HG02870 (cell line): ENCODE results near the gene ZNF511.

Source experiments
- ATAC-seq: cut with Tn5 transposase; IDR thresholded peaks from one replicate; pipeline ENCODE4 v1.9.1; 2021; ENCODE audit warnings: mild to moderate bottlenecking, moderate library complexity; ENCODE audit not compliant: unreplicated experiment

Gene ZNF511

DNA sequence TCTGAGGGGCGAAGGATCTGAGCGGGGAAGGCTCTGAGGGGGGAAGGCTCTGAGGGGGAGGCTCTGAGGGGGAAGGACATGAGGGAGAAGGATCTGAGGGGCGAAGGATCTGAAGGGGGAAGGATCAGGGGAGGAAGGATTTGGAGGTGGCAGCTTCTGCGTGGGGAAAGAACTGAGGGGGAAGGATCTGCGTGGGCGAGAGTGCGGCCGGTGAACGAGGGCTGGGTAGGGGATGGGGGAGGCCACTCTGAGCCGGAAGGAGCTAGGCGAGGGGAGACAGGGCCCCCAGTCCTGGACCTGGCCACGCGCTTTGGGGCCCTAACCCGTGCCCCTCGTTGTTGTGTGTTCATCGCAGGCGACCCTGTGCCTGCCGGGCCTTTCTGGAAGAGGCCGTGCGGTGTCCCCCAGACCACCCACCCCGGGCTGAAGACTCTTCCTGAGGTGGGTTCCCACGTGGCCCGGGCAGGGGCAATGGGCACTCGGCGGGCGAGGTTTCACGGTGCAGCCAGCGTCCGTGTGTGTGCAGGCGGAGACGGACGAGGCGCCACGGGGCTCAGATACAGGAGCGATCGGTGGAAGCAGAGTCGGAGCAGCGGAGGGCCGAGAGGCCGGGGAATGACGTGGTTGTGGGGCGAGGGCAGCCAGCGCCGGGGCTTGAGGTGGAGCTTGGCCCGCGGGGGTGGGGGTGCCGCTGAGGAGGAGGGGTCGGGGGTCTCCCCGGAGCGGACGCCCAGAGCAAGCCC is 26.0 kb downstream of the ZNF511 start:
- no peak for ATAC-seq

DNA sequence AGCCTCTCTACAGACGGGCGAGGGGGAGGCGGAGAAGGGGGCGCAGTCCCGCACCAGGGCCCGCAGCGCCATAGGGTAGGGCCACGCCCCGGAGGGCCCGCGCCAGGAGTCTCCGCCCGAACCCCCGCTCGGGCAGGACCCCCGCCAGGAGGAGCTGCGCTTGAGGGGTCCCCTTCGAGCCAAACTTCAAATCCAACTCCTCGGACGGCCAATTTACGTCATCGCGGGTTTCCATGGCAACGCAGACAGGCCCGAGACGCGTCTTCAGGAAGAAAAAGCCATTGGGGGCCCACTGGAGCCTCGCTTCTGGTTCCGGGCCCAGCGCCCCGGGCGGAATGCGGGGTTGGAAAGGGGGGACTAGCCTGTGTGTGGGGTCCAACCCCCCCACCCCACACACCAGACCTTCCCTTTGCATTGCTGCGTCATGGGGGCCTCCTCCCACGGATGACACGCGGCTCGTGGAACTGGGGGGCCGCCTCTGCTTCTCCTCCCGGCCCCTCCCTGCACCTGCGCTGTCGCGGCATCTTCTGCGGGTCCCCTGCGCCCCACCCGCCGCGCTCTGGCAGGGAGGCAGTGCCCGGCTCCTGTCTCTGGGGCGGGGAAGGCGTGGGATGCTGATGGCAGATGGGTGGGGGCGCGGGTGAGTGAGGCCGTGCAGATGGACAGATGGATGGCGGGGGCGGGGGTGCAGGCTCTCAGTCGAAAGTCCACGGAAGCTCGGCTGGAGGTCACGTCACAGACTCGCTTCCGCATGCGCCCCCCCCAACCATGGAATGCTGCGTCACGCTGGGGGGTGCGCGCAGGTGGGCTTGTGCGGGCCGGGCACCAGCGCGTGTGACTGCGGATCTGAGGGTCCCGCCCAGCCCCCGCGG is 26.8 kb downstream of the ZNF511 start:
- no peak for ATAC-seq

DNA sequence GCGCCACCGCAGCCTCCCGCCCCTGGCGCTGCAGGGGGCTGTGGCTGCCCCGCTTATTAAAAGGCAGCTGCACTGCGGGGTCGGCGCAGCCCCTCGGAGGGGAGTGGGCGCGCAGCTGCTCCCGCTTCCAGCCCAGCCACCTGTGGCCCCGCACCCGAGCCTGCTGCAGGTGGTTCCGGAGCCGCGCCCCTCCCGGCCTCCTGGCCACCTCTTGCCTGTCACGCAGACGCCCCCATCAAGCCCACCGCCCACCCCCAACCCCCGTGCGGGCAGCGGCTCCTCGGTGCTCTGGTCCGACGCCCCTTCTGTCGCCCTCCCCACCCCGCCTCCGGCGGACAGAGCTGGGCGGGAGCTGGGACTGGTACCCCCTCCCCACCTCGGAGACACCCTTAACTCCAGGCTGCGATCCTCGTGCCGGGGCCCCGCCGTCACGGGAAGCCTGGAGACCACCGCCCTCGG is 27.4 kb downstream of the ZNF511 start:
- ATAC-seq = no peak

DNA sequence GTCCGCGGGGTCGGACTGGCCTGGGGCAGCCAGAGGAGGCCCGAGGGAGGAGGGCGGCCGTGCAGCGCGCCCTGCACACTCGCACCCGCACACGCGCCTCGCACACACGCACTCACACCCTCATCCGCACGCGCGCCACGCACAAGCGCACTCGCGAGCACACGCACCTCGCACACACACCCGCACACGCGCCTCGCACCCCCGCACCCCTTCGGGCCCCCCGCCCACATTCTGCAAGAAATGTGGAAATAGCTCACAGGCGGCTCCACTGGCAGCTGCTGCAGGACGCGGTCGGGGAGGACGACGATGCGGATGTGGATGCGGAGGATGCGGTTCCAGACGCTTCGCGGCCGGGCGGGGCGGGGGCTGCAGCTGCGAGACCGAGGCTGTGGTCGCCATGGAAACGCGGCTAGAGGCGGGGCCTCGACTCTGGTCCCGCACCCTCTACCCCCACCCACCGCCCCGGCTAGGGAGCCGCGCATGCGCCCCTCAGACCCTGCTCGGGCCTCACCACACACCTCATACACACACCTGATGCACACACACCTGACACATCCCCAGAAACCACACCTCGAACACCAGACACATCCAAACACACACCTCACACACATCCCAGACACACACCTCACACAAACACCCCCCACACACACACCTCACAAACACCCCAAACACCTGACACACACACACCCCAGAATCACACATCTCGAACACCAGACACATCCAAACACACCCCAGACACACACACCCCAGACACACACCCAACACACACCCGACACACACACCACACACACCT is 28.1 kb downstream of the ZNF511 start, which contains the start of gene CALY:
Gene CALY, minus strand, starts transcription at position 320 of the 793 bp plus-strand sequence. CDS start 7,907 bp downstream, outside the sequence.
- no peak for ATAC-seq

DNA sequence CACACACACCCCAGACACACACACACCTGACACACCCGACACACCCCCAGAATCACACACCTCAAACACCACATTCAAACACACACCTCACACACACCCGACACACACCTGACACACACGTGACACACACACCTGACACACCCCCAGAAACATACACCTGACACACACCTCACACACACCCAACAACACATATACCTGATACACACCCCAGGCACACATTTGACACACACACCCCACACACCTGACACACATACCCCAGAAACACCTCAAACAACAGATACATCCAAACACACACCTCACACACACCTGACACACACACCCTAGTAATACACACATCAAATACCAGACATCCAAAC is 28.6 kb downstream of the ZNF511 start:
- ATAC-seq = no peak

DNA sequence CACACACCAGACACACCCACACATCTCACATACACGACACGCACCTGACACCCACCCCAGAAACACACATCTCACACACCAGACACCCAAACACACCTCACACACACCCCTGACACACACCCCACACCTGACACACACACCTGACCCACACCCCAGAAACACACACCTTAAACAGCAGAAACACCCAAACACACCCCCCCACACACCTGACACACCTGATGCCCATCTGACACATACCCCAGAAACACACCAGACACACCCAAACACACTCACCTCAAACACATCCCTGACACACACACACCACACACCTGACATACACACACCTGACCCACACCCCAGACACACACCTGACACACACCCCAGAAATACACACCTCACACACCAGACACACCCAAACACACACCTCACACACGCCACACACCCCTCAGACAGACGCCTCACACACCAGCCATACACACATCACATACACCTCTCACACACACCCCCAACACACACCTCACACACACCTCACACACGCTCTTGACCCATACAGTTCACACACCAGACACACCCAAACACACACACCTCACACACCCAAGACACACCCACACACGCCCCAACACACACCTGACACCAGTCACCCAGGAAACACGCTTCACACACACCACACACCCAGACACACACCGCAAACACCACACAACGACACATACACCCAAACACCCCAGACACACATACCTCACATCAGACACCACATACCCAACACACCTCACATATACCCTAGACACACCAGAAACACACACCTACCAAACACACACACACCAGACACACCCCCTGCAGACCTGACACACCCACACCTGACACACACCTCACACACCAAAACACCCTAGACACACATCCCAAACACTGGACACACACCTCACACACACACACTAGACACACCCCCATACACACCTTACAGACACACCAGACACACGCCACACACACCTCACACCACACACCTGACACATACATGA is 29.7 kb downstream of the ZNF511 start:
- no peak for ATAC-seq

DNA sequence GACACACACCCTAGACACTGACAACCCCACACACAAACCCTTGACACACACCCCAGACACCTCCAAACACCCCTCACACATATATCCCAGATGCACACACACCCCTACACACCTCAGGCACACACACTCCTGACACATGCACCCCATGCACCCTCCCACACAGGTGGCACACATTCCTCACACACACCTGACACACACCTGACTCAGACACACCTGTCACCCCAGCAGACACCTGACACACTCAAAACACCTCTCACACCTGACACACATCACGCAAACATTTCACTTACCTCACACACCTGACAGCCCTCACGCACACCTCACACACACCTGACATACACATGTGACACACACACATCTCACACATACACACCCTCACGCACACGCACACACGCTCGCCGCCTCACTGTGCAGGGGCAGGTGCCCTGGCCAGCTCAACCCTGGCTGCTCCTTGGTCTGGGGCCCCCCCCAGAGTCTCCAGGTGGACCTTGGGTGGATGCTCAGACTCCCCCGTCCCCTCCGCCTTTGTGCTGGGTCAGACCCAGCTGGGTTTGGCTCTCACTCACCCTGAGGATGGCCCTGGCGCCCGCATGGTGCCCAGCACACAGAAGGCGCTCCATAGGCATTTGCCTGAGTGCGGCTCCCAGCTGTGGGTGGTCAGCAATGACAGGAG is 31.1 kb downstream of the ZNF511 start:
- no peak for ATAC-seq

DNA sequence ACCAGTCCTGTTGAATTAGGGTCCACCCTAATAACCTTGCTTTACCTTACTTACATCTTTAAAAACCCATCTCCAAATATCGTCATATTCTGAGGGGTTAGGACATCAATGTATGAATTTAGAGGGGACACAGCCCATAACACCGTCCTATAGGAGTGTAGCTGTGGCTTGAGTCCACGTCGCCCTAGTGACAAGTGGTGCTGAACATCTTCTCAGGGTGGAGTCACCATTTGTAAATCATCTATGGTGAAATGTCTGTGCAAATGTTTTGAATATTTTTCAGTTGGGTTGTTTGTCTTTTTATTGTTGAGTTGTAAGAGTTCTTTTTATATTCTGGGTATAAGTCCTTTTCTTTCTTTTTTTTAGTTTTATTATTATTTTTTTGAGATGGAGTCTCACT is 33.3 kb downstream of the ZNF511 start:
- ATAC-seq = no peak

DNA sequence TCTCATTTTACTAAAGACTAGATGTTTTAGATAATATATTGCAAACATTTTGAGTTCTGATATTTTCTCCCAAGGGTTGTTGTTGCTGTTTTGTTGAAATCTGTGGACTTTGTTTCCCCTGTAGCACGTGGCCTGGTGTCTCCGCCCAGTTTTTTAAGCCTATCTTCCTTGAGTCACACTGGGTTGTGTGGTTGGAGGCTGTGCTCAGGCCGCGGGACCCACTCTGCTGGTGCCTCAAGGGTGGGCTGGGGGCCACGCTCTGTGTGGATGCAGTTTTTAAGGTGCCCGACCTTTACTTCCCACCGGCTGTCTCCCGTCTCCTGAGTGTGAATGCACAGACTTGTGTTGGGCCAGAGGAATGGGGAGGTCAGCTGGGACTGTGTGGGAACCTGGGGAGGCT is 34.2 kb downstream of the ZNF511 start:
- ATAC-seq = no peak

DNA sequence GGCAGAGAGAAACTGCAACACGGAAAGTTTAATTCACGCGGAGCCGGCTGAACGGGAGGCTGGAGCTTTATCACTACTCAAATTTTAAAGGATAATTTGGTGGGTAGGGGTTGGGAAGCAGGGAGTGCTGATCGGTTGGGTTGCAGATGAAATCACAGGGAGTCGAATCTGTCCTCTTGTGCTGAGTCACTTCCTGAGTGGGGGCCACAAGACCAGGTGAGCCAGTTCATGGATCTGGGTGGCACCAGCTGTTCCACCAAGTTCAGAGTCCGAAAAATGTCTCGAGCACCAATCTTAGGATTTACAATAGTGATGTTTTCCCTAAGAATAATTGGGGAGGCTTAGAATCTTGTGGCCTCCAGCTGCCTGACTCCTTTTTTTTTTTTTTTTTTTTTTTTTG is 34.8 kb downstream of the ZNF511 start:
- ATAC-seq = no peak

DNA sequence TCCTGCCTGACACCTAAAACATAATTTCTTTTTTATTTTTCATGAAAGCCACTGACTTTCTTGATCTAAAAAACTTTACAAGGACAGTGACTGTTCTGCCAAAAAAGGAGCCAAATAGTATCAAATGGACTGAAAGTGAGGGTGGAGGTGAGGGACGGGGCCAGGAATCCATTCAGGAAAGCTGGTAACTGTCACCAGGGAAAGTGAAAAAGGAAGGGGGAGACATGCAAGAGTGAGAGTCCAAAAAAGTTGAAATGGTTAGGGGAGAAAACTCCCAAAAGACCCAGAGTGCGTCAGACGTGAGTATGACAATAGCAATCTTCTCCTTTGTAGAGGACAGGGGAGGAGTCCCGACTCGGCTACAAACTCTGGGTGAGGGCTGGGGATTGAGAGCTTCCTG is 35.5 kb downstream of the ZNF511 start:
- ATAC-seq = no peak

DNA sequence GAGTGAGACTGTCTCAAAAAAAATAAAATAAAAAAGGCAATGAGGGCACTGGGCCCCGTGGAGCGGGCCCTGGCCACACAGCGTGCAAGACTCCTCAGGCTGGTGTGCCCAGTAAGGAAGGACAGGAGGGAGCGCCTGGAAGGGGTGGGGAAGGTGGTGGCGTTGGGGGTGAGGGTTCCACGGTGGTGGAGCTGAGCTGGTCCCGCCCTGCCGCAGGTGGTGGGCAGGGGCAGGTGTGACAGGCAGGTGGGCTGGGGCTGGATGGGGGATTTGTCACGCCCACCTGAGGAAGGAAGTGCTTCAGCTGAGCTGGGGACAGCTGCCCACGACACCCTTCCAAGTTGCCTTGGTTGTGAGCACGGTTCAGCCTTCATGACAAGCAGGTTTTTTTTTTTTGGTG is 37.7 kb downstream of the ZNF511 start:
- no peak for ATAC-seq

DNA sequence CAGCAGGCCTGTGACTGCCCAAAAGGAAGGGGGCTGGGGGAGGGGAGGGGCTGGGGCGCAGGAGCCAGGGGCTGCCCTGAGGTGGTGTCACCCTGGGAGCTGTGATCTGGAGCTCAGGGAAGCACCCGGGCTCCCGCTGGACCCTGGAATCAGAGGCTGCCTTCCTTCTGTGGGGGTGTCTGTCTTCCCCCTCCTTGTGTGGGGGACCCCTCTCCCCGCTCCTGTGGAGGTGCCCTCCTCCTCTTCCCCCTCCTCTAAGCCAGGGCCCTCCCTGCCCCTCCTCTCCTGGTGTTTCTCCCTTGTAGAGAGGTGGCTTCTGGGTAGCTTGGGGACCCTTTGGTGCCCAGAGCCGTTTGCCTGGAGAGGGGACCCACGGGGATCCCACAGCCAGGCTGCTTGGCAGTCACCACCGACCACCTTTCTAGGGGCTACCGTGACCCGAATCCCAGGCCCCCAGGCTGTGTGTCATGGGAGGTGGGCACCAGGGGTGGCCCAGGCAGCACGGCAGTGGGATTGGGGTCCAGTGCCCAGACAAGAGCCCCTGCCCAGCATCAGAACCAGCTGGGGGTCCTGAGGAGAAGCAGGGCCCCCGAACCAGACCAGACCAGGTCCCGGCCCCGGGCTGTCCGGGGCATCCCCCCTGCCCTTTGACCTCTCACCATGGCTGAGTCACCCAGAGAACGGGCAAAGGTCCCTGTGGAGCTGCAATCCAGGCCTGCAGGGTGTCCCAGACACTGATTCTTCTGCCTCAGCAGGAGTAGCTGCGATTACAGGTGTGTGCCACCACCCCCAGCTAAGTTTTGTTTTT is 39.2 kb downstream of the ZNF511 start:
- no peak for ATAC-seq

DNA sequence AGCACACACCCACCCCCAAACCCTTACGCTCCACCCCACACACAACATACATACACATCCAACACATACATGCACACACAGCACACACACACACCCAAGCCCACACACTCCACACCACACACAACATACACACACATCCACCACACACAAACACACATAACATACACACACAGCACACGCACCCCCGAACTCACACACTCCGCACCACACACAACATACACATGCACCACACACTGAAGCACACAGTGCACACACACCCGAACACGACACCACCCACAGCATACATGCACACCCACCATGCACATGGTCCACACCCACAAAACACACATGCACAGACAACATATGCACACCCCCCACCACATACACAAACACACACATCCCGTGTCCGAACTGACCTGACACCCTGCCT is 40.5 kb downstream of the ZNF511 start:
- no peak for ATAC-seq

DNA sequence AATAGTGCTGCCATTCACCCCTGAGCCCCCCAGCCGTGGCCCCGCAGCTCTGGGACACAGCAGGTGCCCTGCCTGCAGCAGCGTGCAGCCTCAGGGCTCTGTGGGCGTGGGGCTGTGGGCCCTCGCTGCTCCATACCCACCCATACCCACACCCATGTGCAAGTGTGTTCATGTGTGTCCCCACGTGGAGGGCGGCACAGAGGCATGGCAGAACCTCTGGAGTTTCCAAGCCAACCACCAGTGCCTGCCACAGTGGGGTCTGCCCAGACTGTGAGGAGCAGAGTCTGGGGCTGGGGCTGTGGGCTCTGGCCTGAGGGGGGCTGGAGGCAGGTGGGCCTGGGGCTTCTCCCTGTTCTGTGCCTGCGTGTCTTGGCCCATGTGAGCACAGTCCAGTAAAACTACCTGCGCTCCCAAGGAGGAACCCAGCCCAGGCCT is 40.9 kb downstream of the ZNF511 start:
- ATAC-seq = no peak

DNA sequence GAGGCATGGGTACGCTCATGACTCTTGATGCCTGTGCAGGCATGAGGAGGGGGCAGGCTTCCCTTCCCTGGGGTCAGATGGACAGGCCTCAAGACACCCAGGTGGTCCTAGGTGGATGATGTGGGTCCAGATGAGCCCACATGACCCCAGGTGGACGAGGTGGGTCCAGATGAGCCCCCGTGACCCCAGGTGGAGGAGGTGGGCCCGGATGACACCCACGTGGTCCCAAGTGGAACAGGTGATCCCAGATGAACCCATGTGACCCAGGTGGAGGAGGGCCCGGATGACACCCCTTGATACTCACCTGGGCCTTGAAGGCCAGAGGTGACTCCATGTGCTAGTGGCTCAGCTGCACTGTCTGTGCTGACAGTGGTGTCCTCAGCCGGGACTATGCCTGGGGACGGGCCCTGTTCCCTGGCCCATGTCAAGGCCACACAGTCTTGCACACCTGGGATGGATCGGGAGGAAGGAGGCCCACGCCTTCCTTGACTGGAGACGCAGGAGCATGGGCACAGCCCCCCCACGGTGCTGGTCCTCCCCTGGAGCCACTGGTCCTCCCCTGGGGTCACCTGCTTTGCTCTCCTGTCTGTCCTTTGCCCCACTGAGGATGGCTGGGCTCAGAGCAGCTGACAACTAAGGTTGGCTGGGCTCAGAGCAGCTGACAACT is 41.7 kb downstream of the ZNF511 start:
- ATAC-seq = no peak

DNA sequence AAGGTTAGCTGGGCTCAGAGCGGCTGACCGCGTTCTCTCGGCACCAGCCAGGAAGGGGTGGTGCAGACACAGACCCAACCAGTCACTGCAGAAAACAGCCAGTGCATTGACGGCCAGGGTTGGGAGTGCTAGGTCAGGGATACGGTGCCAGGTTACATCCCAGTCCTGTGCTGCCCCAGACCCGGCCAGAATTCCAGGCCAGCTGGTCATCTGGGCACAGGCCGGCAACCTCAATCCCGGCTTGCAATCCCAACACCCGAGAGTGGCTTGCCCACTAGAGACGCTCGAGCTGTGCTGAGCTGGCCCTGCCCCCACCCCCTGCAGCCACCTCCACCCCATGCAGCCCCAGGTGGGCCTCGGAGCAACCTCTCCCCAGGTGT is 42.2 kb downstream of the ZNF511 start:
- no peak for ATAC-seq
